IPS-20b (cell line): ENCODE results near the gene SENP1.

Experiments used
- H3K27ac ChIP-seq: one replicate; pipeline ENCODE4 v1.5.1; 2013; ENCODE audit warnings: low read length
- H3K27me3 ChIP-seq: 2 replicates; pipeline ENCODE4 v1.6.1; 2013; ENCODE audit warnings: mild to moderate bottlenecking, low read length, inconsistent platforms; ENCODE audit not compliant: insufficient read depth
- H3K36me3 ChIP-seq: 2 replicates; pipeline ENCODE4 v1.6.1; 2013; ENCODE audit warnings: low read depth, mild to moderate bottlenecking, inconsistent platforms, low read length, moderate library complexity; ENCODE audit not compliant: insufficient read depth
- H3K4me1 ChIP-seq: 2 replicates; pipeline ENCODE4 v1.6.1; 2013; ENCODE audit warnings: mild to moderate bottlenecking, control low read depth, inconsistent platforms, low read length, moderate library complexity; ENCODE audit not compliant: insufficient read depth
- H3K4me3 ChIP-seq: 2 replicates; pipeline ENCODE4 v1.5.1; 2013; ENCODE audit warnings: mild to moderate bottlenecking, low read length, inconsistent platforms
- H3K9ac ChIP-seq: 2 replicates; pipeline ENCODE4 v1.6.1; 2013; ENCODE audit warnings: low read depth, mild to moderate bottlenecking, inconsistent platforms, low read length, moderate library complexity
- H3K9me3 ChIP-seq: 2 replicates; pipeline ENCODE4 v1.6.1; 2013; ENCODE audit warnings: mild to moderate bottlenecking, low read depth, low read length, inconsistent platforms; ENCODE audit not compliant: insufficient read depth

SENP1 gene

DNA sequence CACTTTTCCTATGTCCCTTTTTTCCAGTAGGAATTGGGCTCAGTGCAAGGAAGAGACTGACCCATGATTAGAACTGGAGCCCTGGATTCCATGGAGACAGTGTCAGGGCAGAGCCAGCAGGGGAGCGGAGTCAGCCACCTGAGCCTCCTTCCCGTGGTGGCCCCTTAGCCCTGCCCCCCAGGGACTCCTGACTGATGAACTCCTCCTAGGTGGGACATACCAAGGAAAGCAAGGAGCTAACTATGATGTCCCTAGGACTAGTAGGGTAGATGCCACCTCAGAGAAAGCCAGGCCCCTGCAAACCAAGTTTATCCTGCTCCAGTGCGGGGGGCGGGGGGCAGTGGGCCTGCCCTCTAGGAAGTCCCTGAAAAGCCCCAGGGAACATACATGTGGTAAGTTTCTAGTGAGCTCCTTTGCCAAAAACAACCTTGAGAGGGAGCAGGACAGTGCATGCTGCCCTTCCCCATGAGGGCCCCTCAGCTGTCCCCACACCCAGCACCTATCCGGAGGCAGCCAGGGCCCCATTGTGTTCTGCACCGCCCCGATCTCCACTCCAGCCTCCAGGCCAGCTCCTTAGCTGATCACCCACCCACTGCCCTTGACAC lies 95.4 kb downstream of the SENP1 start:
- H3K4me1 ChIP-seq: peaks cover 4% of the 10 kb centered on the region; the same call in 1 of the 2 replicates
- H3K27me3 ChIP-seq: peaks cover 100% of the 10 kb centered on the region
- H3K27ac ChIP-seq: no peak overlapping the region
- H3K4me3 ChIP-seq: no peak overlapping the region
- H3K9me3 ChIP-seq: no peaks in the 10 kb centered on the region
- H3K36me3 ChIP-seq: no peaks in the 10 kb centered on the region
- no peak overlapping the region for H3K9ac ChIP-seq

DNA sequence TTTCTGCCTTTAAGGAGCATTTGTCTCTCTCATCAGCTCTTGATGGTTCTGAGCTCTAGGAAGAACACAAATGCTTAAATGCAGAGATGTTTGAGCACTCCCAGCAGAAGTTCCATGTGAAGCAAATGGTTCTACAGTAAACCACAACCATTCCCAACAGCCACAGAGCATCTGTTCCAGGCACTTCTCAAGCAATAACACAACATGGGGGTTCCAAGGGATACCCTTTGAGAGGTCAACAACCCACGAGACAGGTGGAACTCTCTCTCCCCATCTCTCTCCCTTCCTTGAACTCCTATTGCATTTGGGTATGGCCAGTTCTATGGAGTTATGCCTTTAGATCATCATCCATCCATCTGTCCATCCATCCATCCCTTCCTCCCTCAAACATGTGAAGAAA lies 96.4 kb downstream of the SENP1 start:
- Histone ChIP-seq H3K4me3 (no peak overlapping the region), H3K27me3 (peaks cover 100% of the 10 kb centered on the region), H3K4me1 (peaks cover 11% of the 10 kb centered on the region; the same call in 1 of the 2 replicates), H3K27ac (no peak overlapping the region), H3K9me3 (no peaks in the 10 kb centered on the region), H3K9ac (no peak overlapping the region), H3K36me3 (no peaks in the 10 kb centered on the region)

DNA sequence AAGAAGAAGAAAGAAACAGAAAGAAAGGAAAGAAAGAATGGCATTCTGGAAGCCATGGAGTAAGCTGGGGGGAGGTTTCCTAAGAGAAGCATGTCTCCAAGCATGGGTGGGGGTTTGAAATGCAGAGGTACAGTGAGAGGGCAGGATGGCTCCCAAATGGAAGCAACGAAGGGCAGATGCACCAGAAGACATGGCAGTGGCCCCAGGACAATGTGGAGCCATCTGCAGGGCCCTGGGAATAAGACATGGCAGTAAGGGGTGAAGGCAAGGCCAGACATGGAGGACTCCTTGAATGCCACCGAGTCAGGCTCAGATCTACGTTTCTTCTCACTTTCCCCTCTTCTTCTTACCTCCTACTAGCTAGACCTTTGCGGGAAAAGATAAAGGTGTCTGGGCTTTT lies 96.9 kb downstream of the SENP1 start:
- Histone ChIP-seq H3K27me3 (peaks cover 100% of the 10 kb centered on the region), H3K4me3 (no peak overlapping the region), H3K9ac (no peak overlapping the region), H3K9me3 (no peaks in the 10 kb centered on the region), H3K27ac (no peak overlapping the region), H3K36me3 (no peaks in the 10 kb centered on the region), H3K4me1 (peaks cover 11% of the 10 kb centered on the region; the same call in 1 of the 2 replicates)

DNA sequence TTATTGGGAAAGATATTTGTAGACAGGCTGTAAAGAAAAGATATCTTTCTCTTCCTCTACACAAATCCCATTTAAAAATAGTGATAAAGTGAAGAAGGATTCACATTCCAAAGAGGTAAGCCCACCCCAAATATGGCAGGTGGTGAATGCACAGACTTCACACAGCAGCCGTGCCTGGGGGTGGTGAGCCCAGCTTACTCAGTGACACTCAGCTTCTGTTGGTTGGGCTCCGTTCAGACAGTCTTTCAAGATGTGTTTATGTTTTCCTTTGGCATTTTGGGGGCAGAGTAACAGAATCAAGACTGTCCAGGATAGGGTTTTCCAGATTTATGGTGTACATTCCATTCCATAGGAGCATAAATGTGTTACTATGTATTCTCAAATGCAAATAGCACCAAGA lies 97.5 kb downstream of the SENP1 start:
- Histone ChIP-seq H3K27me3 (peaks cover 100% of the 10 kb centered on the region), H3K36me3 (no peaks in the 10 kb centered on the region), H3K9me3 (no peaks in the 10 kb centered on the region)

DNA sequence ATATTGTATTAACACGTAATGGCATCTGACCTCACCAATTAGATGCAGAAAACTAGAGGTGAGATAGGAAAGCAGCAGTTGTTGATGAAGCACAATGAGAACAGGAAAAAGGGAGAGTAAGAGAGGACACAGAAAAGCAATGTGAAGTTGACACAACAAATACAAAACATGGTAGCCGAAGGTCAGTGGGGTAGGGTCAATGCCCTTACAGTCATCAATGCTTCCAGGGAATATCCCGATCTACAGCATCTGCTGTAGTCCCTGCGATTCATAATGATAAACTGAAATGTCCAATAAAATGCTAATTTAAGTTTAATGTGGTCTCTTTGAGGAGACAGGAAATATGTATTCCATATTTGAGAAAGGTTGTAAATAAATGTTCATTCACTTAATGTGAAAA lies 98.7 kb downstream of the SENP1 start:
- Histone ChIP-seq H3K27me3 (peaks cover 100% of the 10 kb centered on the region), H3K4me1 (peaks cover 19% of the 10 kb centered on the region; the same call in 1 of the 2 replicates), H3K4me3 (no peak overlapping the region), H3K9ac (no peak overlapping the region), H3K9me3 (no peaks in the 10 kb centered on the region), H3K27ac (no peak overlapping the region), H3K36me3 (no peaks in the 10 kb centered on the region)

More for the DNA sequence above, 97.5 kb downstream of the SENP1 start:
- H3K4me3 ChIP-seq: no peak overlapping the region
- no peak overlapping the region for H3K9ac ChIP-seq
- no peak overlapping the region for H3K27ac ChIP-seq
- H3K4me1 ChIP-seq: peaks cover 11% of the 10 kb centered on the region; the same call in 1 of the 2 replicates

DNA sequence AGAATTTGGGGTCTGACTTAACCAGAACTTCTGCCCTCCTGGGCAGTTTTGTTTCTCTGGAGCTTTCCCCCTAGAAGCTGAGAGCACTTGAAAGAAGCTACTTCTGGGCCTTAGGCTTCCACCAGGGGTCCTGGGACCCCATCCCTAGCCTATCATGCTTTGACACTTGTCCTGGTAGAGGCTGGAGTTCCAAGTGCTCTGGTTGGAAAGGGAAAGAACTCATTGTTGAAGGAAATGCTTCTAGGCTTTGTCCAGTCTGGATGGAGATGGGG lies 100.2 kb downstream of the SENP1 start:
- Histone ChIP-seq H3K36me3 (no peaks in the 10 kb centered on the region), H3K9me3 (no peaks in the 10 kb centered on the region), H3K4me3 (peak overlapping the region; percentile 69; the same call in 1 of the 2 replicates), H3K9ac (no peak overlapping the region), H3K27ac (no peak overlapping the region), H3K4me1 (peaks cover 19% of the 10 kb centered on the region; the same call in 1 of the 2 replicates), H3K27me3 (peaks cover 100% of the 10 kb centered on the region)

DNA sequence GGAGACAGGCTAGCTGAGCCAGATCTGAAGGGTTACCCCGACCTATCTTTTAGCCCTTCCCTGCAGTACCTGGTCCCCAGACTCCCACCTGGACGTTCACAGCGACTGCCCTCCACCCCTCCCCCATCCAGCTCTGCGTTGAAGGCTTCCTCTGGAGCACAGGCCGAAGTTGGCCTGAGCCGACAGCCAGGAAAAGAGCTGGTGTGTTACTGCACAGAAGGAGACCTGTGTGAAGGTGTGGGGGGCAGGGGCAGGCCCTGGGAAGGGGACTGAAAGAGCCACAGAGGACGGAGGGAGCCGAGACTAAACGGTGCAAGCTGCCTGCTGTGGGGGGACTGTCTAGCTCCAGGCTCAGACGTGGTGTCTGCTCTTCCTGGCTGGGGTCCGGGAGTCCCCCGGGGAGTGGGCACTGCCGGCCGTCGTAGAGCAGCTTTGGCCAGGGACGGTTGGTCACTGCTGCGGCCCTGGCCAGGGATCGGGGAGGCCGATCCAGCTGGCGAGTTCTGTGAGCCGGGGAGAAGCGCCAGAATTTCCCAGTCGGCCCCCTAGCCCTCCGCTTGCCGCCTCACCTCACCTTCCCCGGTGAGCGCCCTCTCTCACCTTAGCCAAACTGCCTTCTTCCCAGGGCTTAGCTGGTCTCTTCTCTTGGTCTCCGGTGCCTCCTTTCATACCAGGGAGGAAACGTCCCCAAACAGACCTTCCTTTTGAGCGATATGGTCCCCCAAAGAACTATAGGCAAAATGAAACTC lies 100.7 kb downstream of the SENP1 start:
- Histone ChIP-seq H3K27me3 (peaks cover 100% of the 10 kb centered on the region), H3K4me1 (peaks cover 19% of the 10 kb centered on the region; the same call in 1 of the 2 replicates), H3K9me3 (no peaks in the 10 kb centered on the region), H3K9ac (peak overlapping the region; percentile 54; the same call in 1 of the 2 replicates), H3K36me3 (no peaks in the 10 kb centered on the region), H3K27ac (no peak overlapping the region), H3K4me3 (peak overlapping the region; percentile 69)

DNA sequence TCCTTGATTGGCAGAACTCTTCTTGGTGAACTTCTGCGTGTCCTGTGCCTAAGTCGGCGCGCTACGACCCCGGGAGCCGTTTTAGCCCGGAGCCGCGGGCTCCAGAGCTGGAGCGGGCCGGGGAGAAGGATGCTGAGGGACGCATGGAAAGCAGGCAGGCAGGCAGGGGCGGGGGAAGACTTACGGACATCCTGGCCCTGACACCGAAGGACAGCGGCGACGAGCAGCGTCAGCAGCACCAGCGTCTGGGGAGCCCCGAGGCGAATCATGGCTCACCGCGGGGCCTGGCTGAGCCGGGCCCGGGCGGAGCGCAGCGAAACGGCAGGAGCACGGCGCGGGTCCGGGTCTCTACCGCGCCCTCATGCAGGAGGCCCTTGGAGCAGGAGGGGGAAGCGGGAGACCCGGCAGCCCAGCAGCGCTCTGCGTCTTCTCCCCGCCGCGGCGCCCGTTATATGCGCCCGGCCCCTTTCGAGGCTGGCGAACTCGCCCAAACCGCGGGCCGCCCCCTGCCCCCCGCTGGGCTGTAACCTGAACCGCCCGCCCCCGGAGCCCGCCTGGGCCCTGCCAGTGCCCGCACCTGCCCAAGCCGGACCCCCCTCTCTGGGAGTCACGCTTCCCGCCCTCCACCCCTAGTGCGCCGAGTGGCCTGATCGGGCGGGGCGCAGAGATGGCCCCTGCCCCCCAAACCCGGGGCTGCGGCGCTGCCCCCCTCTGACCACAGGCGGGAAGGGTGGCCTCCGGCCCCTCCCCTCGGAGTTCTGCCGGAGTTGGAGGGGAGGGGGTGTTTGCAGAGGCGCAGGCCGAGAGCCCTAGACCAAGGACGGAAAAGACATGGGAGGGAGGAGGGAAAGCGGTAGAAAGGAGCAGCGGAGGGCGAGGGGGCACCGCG lies 101.6 kb downstream of the SENP1 start, which contains the start of gene COL2A1:
Gene COL2A1 (minus strand): TSS at position 424 of the 889 bp plus-strand sequence. CDS start 155 bp downstream, at position 269.
- peaks cover 19% of the 10 kb centered on the region; the same call in 1 of the 2 replicates for H3K4me1 ChIP-seq
- H3K4me3 ChIP-seq: peak within 1 kb of the TSS; percentile 69
- no peaks in the 10 kb centered on the region for H3K36me3 ChIP-seq
- H3K27me3 ChIP-seq: peaks cover 100% of the 10 kb centered on the region
- no peak within 1 kb of the TSS for H3K27ac ChIP-seq
- H3K9me3 ChIP-seq: no peaks in the 10 kb centered on the region
- peak within 1 kb of the TSS; percentile 54; the same call in 1 of the 2 replicates for H3K9ac ChIP-seq

DNA sequence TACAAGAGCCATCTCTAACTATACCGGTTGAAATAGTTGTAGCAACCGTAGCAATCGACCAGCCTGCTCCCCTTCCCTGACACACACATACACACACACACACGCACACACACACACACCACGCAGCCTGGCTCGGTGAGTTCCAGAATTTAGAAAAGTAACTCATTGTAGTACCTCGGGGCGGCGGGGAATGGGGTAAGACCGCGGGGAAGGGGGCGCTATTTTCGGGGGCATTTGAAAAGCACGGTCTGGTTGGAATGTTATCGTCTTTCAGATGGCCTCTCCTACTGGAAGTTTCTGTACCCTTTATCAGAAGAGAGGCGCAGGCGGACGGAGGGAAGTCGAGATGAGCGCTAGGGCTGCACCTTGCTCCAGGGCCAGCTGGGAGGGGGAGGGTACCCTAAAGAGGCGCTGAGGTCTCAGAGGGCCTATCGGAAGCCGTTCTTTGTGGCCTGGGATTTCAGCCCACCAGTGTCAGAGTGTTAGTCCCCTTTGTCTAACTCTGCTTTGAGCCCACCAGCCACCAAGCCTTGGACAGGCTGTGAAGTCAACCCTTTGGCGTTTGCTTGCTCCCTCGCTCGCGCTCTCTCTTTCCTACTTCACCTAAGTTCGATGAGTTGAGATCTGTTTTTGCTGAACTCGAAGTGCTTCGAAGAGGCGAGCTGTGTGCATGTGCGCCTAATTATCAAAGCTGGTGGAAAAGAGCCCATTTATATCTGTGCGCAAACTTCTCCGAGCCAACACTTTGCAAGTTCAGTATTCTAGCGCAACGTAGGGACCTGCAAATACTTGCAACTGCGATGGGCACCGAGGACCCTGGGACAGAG lies 102.4 kb downstream of the SENP1 start:
- H3K36me3 ChIP-seq: no peaks in the 10 kb centered on the region
- H3K9me3 ChIP-seq: no peaks in the 10 kb centered on the region
- peaks cover 19% of the 10 kb centered on the region; the same call in 1 of the 2 replicates for H3K4me1 ChIP-seq
- H3K27me3 ChIP-seq: peaks cover 100% of the 10 kb centered on the region
- H3K9ac ChIP-seq: peak overlapping the region; percentile 19; the same call in 1 of the 2 replicates
- no peak overlapping the region for H3K27ac ChIP-seq
- H3K4me3 ChIP-seq: peak overlapping the region; percentile 69

DNA sequence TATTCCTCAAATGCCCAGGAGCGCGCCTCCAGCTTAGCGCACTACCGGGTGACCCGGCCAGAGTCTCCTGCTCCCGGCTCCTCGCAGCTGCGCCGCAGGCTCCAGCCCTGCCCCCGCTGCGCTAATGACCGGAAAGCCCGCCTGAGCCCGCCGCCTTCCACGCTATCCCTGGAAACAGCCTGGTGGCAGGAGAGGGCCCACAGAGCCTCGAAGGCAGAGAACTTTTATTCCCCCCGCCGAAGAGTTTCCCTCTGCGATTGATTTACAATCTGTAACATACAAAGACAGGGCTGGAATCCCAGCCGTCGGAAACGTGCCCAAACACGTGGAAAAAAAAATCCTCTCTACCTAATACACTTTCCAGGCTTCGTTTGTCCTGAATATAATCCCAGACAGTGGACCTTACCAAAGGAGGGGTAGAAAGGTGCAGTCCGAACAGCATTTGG lies 103.1 kb downstream of the SENP1 start:
- Histone ChIP-seq H3K4me1 (peaks cover 19% of the 10 kb centered on the region; the same call in 1 of the 2 replicates), H3K9ac (peak overlapping the region; percentile 5; the same call in 1 of the 2 replicates), H3K4me3 (peak overlapping the region; percentile 69), H3K27ac (no peak overlapping the region), H3K27me3 (peaks cover 100% of the 10 kb centered on the region), H3K9me3 (no peaks in the 10 kb centered on the region), H3K36me3 (no peaks in the 10 kb centered on the region)

DNA sequence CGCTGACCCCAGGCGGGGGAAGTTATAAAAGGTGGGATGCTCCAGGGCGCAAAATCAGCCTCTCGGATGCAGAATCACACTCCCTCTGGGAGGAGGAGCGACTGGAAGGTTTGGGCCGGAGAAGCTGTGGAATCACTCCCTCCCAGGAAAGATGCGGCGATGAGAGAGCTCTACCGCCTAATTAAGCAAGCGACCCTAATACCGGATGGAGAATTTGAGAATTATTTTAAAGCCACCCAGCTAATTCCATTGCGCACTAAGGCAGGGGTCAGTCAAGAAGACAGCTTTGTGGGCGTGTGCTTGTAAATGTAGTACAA lies 103.5 kb downstream of the SENP1 start:
- no peak overlapping the region for H3K9ac ChIP-seq
- peak overlapping the region; percentile 69 for H3K4me3 ChIP-seq
- H3K27me3 ChIP-seq: peaks cover 100% of the 10 kb centered on the region

More for the DNA sequence above, 103.5 kb downstream of the SENP1 start:
- no peak overlapping the region for H3K27ac ChIP-seq
- no peaks in the 10 kb centered on the region for H3K9me3 ChIP-seq
- H3K36me3 ChIP-seq: no peaks in the 10 kb centered on the region
- peaks cover 19% of the 10 kb centered on the region; the same call in 1 of the 2 replicates for H3K4me1 ChIP-seq
